T-helper 1 cell treated with Interleukin-12 subunit alpha and Interleukin-12 subunit beta and Interleukin-4 antibody, amounts not matched to agents 30 ng/mL and 1 ng/mL, for 36 hours (primary cell): ENCODE data around the gene ITGB5. TPM values are rescaled to one million over a fixed set of nuclear protein-coding genes. Genes with fewer than 3 reads are reported as not detected.
"Not testable (repeated sequence)": the region's sequence is repeated elsewhere in the genome, so short reads cannot be mapped to it uniquely, and the experiment has no call there.

Experiments
- intact Hi-C: fragments of 100-400 bp; cut with micrococcal nuclease; formaldehyde crosslinking; loops from one replicate; pipeline ENCODE4 v1.15.1; 2024
- total RNA-seq: library from RNA; stranded (reverse); gene quantifications from 2 replicates; pipeline ENCODE4 v1.2.3, GENCODE V29; 2022

The ITGB5 gene
- total RNA-seq, 1 donor from 2014 or later = 0.59 TPM

GRCh38 chr3:124759666-124760401, 127.3 kb downstream of the ITGB5 start:
- intact Hi-C loops = loop anchor here (2.0 to 5.0 kb wide), 2 partner anchors 442 to 677 kb away; no protein-coding TSS in a partner anchor

GRCh38 chr3:124758851-124759635, 128.1 kb downstream of the ITGB5 start:
- intact Hi-C loops = no loop called here

- intact Hi-C loops = not testable (repeated sequence)
Measured at GRCh38 chr3:124757926-124758325, 129.2 kb downstream of the ITGB5 start.

GRCh38 chr3:124752051-124752450, 135.1 kb downstream of the ITGB5 start:
- intact Hi-C loops = no loop called here

- intact Hi-C loops = no loop called here
Measured at GRCh38 chr3:124751501-124751900, 135.7 kb downstream of the ITGB5 start.

GRCh38 chr3:124749877-124750276, 137.3 kb downstream of the ITGB5 start:
- intact Hi-C loops = not testable (repeated sequence)

- intact Hi-C loops = no loop called here
Measured at GRCh38 chr3:124748560-124749198, 138.5 kb downstream of the ITGB5 start.

- intact Hi-C loops = no loop called here
Measured at GRCh38 chr3:124747111-124747981, 139.8 kb downstream of the ITGB5 start.

- intact Hi-C loops = no loop called here
Measured at GRCh38 chr3:124745756-124746155, 141.4 kb downstream of the ITGB5 start.

GRCh38 chr3:124741027-124741426, 146.1 kb downstream of the ITGB5 start:
- intact Hi-C loops = no loop called here

GRCh38 chr3:124731760-124732159, 155.4 kb downstream of the ITGB5 start:
- intact Hi-C loops = loop anchor here (2.0 to 10.0 kb wide), 6 partner anchors 411 to 1746 kb away; partner anchors contain the start of genes CCDC14, SNX4, ZNF148 and ZXDC

GRCh38 chr3:124730941-124731297, 156.2 kb downstream of the ITGB5 start:
- intact Hi-C loops = loop anchor here (1.0 to 10.0 kb wide), 12 partner anchors 30 to 1746 kb away; partner anchors contain the start of genes CCDC14, HACD2, OSBPL11 and SNX4

- intact Hi-C loops = loop anchor here (1.0 to 10.0 kb wide), 12 partner anchors 31 to 1747 kb away; partner anchors contain the start of genes CCDC14, HACD2, OSBPL11 and SNX4
Measured at GRCh38 chr3:124730129-124730940, 156.8 kb downstream of the ITGB5 start, which contains the start of gene UMPS. Gene UMPS, plus strand, starts transcription at chr3:124730452. Its CDS starts 20 bp downstream, at chr3:124730472.

GRCh38 chr3:124722589-124722988, 164.6 kb downstream of the ITGB5 start:
- intact Hi-C loops = no loop called here

- intact Hi-C loops = no loop called here
Measured at GRCh38 chr3:124714223-124714853, 172.8 kb downstream of the ITGB5 start.
